ENCODE data around the gene STX5. TPM values are rescaled to one million over a fixed set of nuclear protein-coding genes. Genes with fewer than 3 reads are reported as not detected.

STX5 gene
- total RNA-seq, 2 donors from 2014 or later = 36.9 to 37.3 TPM

DNA sequence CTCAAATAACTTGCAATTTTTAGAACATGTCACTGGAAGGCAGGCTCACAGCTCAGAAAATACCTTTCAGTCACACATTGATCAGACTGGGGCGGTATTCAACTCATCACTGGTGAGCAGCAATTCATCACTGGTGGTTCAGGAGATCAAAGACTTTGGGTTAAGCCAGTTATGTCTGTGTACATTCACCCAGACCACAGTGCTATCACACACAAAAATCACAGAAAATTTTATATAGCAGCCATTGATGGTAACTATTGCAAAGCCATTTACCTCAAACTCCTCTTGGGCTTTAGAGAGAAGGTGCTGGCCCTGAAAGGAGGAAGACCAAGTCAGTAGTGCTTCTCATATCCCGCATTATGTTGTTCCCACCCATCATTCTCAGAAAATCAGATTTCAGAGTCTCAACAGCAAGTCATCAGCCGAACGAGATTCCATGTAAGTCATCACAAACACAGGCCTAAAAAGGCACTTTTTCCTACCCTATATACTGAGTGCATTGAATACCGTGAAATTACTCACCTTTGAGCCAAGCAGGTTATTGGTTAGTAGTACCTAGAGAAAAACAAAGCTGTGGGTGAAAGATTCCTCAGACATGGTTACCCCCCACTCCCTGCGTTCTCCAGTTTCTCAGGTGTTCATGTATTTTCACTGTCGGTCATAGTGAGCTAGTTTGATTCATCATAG lies 21.6 kb upstream of the STX5 start:
- TF ChIP-seq, protein P1, sequence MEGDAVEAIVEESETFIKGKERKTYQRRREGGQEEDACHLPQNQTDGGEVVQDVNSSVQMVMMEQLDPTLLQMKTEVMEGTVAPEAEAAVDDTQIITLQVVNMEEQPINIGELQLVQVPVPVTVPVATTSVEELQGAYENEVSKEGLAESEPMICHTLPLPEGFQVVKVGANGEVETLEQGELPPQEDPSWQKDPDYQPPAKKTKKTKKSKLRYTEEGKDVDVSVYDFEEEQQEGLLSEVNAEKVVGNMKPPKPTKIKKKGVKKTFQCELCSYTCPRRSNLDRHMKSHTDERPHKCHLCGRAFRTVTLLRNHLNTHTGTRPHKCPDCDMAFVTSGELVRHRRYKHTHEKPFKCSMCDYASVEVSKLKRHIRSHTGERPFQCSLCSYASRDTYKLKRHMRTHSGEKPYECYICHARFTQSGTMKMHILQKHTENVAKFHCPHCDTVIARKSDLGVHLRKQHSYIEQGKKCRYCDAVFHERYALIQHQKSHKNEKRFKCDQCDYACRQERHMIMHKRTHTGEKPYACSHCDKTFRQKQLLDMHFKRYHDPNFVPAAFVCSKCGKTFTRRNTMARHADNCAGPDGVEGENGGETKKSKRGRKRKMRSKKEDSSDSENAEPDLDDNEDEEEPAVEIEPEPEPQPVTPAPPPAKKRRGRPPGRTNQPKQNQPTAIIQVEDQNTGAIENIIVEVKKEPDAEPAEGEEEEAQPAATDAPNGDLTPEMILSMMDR (conservative IDR thresholded peaks at IDR 0.05) = no peak
- WGBS, 2 experiments (ENCODE audit: insufficient coverage in 1 of 2, insufficient read length in 1 of 2) = 46 to 49% methylated on average over 6 to 7 of the region's 7 CpGs

DNA sequence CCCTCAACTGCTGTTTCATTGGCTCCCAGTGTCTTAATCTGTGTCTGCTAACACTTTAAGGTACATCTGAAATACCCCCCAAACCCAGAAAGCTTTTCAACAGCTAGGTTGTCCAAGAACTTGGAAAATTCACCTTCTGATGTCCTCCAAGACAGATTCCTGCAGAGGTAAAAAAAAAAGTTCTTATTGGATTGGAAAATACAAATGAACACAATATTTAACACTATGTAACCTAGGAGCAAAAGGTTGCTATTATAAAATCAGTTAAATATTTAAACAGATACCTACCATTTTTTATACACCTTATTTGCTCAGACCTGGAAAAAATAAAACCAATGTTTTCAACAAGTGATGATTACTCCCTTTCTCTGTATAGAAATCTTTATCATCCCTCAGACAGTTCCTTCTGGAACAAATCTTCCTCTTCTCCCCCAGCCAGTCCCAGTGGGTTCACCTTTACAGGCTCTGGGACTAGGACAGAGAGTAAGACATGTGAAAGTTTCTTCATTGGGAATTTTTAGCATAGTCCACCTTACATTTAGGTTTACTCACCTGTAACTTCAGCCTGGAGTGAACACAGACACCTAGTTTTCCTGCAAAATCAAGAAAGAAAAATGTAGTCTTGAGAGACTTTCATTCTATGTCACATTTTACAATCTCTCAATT lies 20.8 kb upstream of the STX5 start:
- H3K27me3 ChIP-seq (ENCODE audit: control insufficient read depth, insufficient read depth, low read length, poor library complexity, severe bottlenecking) = no peaks in the 10 kb centered on the region
- peaks cover 38% of the 10 kb centered on the region for H3K36me3 ChIP-seq (ENCODE audit: control insufficient read depth, insufficient read depth, low read length)
- H3K4me3 ChIP-seq (ENCODE audit: low read length) = peak overlapping the region; percentile 96
- peaks cover 43% of the 10 kb centered on the region for H3K36me3 Mint-ChIP-seq (ENCODE audit: low read depth)
- no peaks in the 10 kb centered on the region for H3K9me3 ChIP-seq (ENCODE audit: control insufficient read depth, low read length)
- H3K27me3 Mint-ChIP-seq (ENCODE audit: insufficient read depth) = no peaks in the 10 kb centered on the region
- H3K4me1 Mint-ChIP-seq = peaks cover 26% of the 10 kb centered on the region
- TF ChIP-seq, protein P1 (conservative IDR thresholded peaks at IDR 0.05) = no peak
- peaks cover 3% of the 10 kb centered on the region for H3K9me3 Mint-ChIP-seq
- H3K9ac ChIP-seq (ENCODE audit: extremely low read depth, low read length, poor library complexity, severe bottlenecking) = peak overlapping the region; percentile 100
- H3K4me3 Mint-ChIP-seq = peak overlapping the region; percentile 100
- H3K27ac ChIP-seq (ENCODE audit: low read depth, low read length) = peak overlapping the region; percentile 4
- H3K27ac Mint-ChIP-seq = peak overlapping the region; percentile 100
- H3K4me1 ChIP-seq (ENCODE audit: control insufficient read depth, insufficient read depth, low read length) = peaks cover 5% of the 10 kb centered on the region
- DNase-seq = no peak

More for the DNA sequence above, 21.6 kb upstream of the STX5 start:
- peaks cover 38% of the 10 kb centered on the region for H3K36me3 ChIP-seq (ENCODE audit: control insufficient read depth, insufficient read depth, low read length)
- no peak for DNase-seq
- H3K4me3 Mint-ChIP-seq = peak overlapping the region; percentile 100
- no peaks in the 10 kb centered on the region for H3K9me3 ChIP-seq (ENCODE audit: control insufficient read depth, low read length)
- H3K36me3 Mint-ChIP-seq (ENCODE audit: low read depth) = peaks cover 43% of the 10 kb centered on the region
- H3K9me3 Mint-ChIP-seq = no peaks in the 10 kb centered on the region
- peak overlapping the region; percentile 96 for H3K4me3 ChIP-seq (ENCODE audit: low read length)
- H3K4me1 Mint-ChIP-seq = peaks cover 34% of the 10 kb centered on the region
- peak overlapping the region; percentile 100 for H3K9ac ChIP-seq (ENCODE audit: extremely low read depth, low read length, poor library complexity, severe bottlenecking)
- H3K27me3 Mint-ChIP-seq (ENCODE audit: insufficient read depth) = no peaks in the 10 kb centered on the region
- H3K27ac Mint-ChIP-seq = peak overlapping the region; percentile 100
- no peaks in the 10 kb centered on the region for H3K27me3 ChIP-seq (ENCODE audit: control insufficient read depth, insufficient read depth, low read length, poor library complexity, severe bottlenecking)
- H3K27ac ChIP-seq (ENCODE audit: low read depth, low read length) = peak overlapping the region; percentile 16
- H3K4me1 ChIP-seq (ENCODE audit: control insufficient read depth, insufficient read depth, low read length) = peaks cover 5% of the 10 kb centered on the region

DNA sequence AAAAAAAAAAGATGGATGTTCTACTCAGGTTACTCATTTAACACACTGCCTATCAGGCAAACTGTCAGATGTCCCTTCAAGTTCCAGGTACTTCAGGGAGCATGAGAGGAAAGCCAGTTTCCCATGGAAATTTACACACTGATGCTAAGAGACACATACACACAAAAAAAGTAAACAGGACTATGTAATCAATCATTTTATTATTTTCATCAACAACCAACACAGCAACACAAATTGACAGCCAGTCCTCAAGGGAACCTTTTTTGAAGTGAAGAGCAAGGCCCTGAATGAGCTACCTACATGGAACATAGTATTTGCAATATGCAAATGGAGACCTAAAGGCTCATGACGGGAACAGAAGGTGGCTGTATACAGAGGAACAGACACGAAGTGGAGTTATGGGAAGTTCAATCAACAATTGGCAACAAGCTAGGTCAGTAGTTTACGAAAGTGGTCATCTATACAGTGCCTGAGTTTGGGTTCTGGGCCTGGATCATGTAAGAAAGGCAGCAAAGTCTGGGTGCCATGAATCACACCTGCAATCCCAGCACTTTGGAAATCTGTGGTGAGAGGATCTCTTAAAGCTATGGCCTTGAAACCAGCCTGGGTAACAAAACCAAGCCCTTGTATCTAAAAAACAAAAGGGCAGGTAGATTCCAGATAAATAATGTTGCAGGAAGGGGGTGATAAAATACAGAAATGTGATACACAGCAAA lies 20.1 kb upstream of the STX5 start:
- peak overlapping the region; percentile 96 for H3K4me3 ChIP-seq (ENCODE audit: low read length)
- H3K36me3 ChIP-seq (ENCODE audit: control insufficient read depth, insufficient read depth, low read length) = peaks cover 38% of the 10 kb centered on the region
- H3K27ac ChIP-seq (ENCODE audit: low read depth, low read length) = no peak overlapping the region
- H3K4me1 ChIP-seq (ENCODE audit: control insufficient read depth, insufficient read depth, low read length) = peaks cover 5% of the 10 kb centered on the region
- WGBS, 2 experiments (ENCODE audit: insufficient coverage in 1 of 2, insufficient read length in 1 of 2) = 30 to 64% methylated on average over 2 to 3 of the region's 3 CpGs
- peak overlapping the region; percentile 100 for H3K4me3 Mint-ChIP-seq
- H3K27me3 Mint-ChIP-seq (ENCODE audit: insufficient read depth) = no peaks in the 10 kb centered on the region
- TF ChIP-seq, protein P1 (conservative IDR thresholded peaks at IDR 0.05) = no peak
- peaks cover 7% of the 10 kb centered on the region for H3K9me3 Mint-ChIP-seq
- peaks cover 43% of the 10 kb centered on the region for H3K36me3 Mint-ChIP-seq (ENCODE audit: low read depth)
- H3K9ac ChIP-seq (ENCODE audit: extremely low read depth, low read length, poor library complexity, severe bottlenecking) = peak overlapping the region; percentile 100
- no peak for DNase-seq
- no peaks in the 10 kb centered on the region for H3K27me3 ChIP-seq (ENCODE audit: control insufficient read depth, insufficient read depth, low read length, poor library complexity, severe bottlenecking)
- H3K9me3 ChIP-seq (ENCODE audit: control insufficient read depth, low read length) = peaks cover 3% of the 10 kb centered on the region
- H3K4me1 Mint-ChIP-seq = peaks cover 24% of the 10 kb centered on the region
- H3K27ac Mint-ChIP-seq = peak overlapping the region; percentile 81
